NCI-H2196 treated with DMSO at 0.1 percent for 48 hours (cell line): ENCODE results near the gene CCDC142.

ENCODE experiments used
- DNase-seq: peaks from one replicate; lab custom pipeline; 2025; ENCODE audit not compliant: unreplicated experiment; lab: John Stamatoyannopoulos, UW

The CCDC142 gene, protein sequence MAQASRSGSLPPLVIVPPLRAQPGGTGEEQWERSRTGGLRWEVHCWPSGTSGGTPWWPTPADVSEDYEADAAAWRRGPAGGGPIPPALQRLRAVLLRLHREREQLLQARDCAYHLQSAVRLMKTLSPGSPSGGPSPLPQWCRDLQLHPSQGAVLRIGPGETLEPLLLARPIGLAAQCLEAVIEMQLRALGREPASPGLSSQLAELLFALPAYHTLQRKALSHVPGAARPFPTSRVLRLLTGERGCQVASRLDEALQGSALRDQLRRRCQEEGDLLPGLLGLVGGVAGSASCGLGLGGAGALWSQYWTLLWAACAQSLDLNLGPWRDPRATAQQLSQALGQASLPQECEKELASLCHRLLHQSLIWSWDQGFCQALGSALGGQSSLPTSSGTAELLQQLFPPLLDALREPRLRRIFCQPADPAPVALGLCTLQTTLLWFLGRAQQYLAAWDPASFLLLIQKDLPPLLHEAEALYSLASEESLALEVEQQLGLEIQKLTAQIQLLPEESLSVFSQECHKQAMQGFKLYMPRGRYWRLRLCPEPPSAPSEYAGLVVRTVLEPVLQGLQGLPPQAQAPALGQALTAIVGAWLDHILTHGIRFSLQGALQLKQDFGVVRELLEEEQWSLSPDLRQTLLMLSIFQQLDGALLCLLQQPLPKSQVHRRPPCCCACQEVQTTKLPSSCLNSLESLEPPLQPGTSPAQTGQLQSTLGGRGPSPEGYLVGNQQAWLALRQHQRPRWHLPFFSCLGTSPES

GRCh38 chr2:74482801-74483674 is at the start of gene CCDC142, which contains the start of gene TTC31:
TSS of gene CCDC142 (minus strand) at chr2:74482998. CDS start at chr2:74482837, 161 bp downstream.
TSS of gene TTC31 (plus strand) at chr2:74483081. CDS start at chr2:74483096, 15 bp downstream.
- peak; percentile 72 for DNase-seq

GRCh38 chr2:74532222-74532621 is 49.4 kb upstream of the CCDC142 start:
- no peak for DNase-seq

- DNase-seq = no peak
Measured at GRCh38 chr2:74531666-74532065, 48.9 kb upstream of the CCDC142 start.

DNA sequence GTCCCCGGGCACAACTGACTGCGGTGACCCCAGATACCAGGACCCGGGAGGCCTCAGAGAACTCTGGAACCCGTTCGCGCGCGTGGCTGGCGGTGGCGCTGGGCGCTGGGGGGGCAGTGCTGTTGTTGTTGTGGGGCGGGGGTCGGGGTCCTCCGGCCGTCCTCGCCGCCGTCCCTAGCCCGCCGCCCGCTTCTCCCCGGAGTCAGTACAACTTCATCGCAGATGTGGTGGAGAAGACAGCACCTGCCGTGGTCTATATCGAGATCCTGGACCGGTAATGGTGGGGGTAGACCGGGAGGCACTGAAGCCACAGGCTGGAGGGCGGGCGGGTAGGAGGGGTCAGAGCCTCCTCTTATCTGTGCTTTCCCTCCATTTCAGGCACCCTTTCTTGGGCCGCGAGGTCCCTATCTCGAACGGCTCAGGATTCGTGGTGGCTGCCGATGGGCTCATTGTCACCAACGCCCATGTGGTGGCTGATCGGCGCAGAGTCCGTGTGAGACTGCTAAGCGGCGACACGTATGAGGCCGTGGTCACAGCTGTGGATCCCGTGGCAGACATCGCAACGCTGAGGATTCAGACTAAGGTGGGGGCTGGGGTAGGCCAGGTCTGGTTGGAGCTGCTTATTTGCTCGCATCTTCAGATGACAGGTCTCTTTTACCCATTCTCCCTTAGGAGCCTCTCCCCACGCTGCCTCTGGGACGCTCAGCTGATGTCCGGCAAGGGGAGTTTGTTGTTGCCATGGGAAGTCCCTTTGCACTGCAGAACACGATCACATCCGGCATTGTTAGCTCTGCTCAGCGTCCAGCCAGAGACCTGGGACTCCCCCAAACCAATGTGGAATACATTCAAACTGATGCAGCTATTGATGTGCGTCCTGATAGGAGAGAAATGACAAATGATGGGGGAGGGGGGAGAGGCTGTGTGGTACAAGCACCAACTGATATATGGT is 47.7 kb upstream of the CCDC142 start:
- DNase-seq = no peak

GRCh38 chr2:74529357-74530238 is 46.8 kb upstream of the CCDC142 start, which contains the start of the genes AUP1 and HTRA2:
TSS of gene AUP1 (minus strand) at chr2:74529706. CDS start at chr2:74529629, 77 bp downstream.
TSS of gene HTRA2 (plus strand) at chr2:74529933. CDS start at chr2:74530007, 74 bp downstream.
- peak; percentile 84 for DNase-seq

DNA sequence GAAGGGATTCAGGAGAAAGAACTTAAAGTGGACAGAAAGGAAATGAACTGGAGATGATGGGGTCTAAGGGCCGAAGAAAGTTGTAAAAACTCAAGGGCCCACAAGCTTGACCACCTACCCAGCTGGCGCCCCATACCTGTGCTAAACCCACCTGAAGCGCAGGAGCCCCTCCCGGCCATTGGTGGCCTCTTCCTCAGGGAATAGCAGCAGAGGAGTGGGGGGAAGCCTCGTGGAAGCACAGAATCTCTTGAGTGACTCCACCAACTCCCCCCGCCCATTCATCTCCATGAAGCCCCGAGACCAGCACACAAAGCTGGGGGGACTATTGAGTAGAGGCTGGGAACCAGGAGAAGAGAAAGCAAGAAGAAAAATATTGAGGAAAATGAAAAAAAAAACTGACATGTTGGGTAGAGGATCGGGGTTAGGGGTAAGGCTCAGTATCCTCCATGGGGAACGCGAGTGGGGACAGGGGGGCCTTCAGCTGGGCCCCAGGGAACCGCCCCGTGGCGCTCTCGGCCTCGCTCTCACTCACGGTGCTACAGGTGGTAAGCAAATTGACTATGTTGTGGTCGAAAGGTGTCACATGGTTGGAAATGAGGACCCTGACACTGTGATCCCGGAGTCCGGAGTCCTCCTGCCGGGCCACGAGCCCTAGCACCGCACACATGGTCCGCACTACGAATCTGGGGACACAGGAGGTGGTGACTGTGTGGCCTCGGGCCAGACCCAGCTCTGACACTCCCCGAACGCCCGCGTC is 46.0 kb upstream of the CCDC142 start:
- DNase-seq = no peak

GRCh38 chr2:74527741-74528140 is 44.9 kb upstream of the CCDC142 start:
- no peak for DNase-seq

DNA sequence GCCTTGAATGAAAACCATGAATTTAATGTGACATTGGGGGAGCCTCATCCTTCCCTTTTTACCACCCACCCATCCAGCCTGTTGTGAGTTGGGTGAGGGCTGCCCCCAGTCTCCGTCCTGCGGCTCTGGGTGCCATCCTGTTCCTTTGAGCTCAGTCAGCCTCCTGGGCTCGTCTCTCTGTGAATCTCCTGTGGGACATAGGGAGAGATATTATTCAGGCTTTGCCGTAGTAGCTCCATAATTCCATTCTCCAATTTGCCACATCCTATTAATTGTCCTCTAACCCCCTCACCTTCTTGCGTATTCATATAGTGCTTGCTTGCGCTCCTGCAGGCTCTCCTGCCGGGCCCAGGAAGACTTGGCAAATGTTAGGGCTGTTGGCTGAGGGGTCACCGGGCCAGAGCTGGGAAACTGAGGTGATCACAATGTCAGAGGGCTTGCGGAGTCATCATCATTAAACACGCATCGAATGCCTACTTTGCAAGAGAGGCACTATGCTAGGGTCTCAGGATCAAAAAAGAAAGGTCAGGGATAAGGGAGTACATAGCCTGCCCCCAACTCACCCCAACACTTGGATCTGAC is 43.9 kb upstream of the CCDC142 start:
- DNase-seq = no peak

DNA sequence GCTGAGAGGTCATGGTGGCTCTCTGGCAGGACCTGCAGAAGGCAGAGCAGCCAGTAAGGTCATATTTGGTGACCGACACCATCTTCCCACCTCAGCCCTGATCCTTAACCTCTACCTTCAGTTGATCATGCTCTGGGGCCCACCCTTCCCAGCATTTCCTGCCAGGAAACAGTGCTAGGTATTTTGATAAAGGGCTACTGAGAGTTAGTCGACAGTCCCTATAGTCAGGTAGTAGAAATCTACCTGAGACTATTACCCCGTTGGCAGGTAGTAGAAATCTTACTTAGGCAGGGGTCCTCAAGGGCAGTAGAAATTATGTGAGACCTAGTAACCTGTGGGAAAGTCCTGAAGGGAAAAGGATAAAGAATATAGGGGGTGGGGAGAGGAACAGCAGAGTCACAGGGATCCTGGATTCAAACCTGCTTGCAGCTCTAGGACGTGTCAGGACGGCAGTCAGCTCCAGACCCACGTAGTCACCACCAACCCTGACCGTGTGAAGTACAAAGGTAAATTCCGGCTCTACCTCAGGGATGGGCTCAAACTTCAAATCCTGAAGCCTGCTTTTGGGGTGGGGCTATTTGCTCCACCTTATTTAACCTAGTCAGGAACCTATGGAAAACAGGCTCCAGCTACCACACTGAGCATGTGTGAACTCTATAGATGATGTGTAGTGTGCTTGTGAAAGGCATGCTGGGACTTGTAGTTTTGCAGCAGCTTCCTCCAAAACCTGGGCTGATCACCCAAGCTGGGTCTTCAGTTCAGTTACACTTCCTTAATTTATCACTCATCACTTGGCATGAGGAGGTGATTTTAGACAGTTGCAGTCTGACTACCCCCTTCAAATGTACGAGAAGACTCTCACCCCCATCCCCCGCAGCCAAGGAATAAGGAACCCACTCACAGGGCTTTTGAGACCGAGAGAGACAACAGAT is 43.2 kb upstream of the CCDC142 start, which contains the start of gene DQX1:
Gene DQX1 (minus strand): TSS at position 515 of the 932 bp plus-strand sequence. CDS start 502 bp downstream, at position 13.
- DNase-seq = no peak

- DNase-seq = no peak
Measured at GRCh38 chr2:74524955-74525716, 42.3 kb upstream of the CCDC142 start.

GRCh38 chr2:74524005-74524404 is 41.2 kb upstream of the CCDC142 start:
- DNase-seq = no peak

DNA sequence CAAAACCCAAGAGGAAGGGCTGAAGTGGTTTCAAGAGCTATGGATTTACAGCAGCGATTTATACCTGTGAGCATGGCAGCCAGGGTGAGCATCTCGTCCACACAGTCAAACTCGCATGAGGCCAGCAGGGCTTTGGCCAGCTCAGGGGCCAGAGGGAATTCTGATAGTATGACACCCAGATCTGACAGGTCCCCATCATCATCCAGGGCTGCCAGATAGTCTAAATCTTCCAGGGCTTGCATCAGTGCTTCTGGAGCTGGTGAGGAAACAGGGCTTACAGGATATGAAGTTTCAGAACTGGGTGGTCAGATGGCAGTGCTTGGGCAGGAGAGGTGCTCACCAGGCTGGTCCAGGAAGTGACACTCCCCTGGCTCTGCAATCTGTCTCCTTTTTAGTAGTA is 39.7 kb upstream of the CCDC142 start:
- no peak for DNase-seq

DNA sequence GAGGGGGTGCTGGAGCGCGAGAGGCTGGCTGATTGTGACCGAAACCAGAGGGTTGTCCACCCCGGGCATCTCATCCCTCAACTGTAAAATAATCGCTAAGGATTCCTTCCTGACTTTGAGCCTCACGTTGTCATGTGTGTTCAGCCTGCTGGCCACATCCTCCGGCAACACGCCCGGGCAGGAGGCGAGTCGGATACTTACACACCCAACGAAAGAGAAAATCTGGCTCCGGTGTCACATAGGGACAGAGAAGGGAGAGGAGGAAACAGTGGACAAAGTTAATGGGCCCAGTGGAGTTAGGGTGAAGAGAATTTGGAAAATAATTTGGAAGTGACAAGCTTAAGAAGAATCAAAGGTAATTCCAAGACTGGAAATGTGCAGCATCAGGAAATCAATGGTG is 33.9 kb upstream of the CCDC142 start:
- DNase-seq = no peak

DNA sequence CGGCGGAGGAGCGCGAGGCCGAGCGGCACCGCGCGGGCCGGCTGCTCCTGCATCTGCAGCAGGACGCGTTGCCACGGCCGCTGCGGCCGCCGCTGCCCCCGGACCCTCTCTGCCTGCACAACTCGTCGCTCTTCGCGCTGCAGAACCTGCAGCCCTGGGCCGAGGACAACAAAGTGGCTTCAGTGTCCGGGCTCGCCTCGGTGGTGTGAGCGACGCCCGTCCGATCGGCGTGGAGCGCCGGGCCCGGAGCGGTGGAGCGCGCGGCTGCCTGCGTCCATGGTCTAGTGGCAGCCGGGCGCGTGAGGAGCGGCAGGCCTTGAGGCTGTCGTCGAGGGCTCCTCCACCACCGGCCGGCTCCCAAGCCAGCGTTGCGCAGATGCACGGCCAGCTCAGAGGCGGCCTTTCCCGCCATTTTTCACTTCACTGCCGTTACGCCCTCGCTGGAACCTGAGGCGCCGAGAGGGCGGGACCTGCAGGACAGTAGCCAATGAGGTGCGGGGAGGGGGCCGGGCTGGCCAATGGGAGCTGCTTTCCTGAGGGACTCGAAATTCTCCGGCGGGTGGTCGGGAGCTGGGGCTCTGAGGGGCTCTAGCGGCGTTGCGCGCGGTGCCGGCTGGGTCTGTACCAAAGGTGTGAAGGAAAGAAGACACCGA is 33.3 kb upstream of the CCDC142 start:
- no peak for DNase-seq

- no peak for DNase-seq
Measured at GRCh38 chr2:74515271-74515980, 32.6 kb upstream of the CCDC142 start.
